MG63 (cell line): Measurements from ENCODE around the gene PROM1. TPM values are rescaled to one million over a fixed set of nuclear protein-coding genes. Genes with fewer than 3 reads are reported as not detected.

Source experiments
- DNase-seq: peaks from one replicate; pipeline ENCODE4 v3.0.0-alpha.2; 2020
- H3K27me3 ChIP-seq: fragments of 250-450 bp; sonication (Bioruptor Pico); 2 replicates; pipeline ENCODE4 v1.5.1; 2020; ENCODE audit warnings: mild to moderate bottlenecking, moderate library complexity
- H3K36me3 ChIP-seq: fragments of 250-450 bp; sonication (Bioruptor Pico); 2 replicates; pipeline ENCODE4 v1.5.1; 2020; ENCODE audit warnings: mild to moderate bottlenecking, moderate library complexity
- H3K4me3 ChIP-seq: fragments of 250-450 bp; sonication (Bioruptor Pico); 2 replicates; pipeline ENCODE4 v1.5.1; 2020; ENCODE audit warnings: mild to moderate bottlenecking, moderate library complexity
- H3K9me3 ChIP-seq: fragments of 250-450 bp; sonication (Bioruptor Pico); 2 replicates; pipeline ENCODE4 v1.5.1; 2020; ENCODE audit warnings: mild to moderate bottlenecking, moderate library complexity
- total RNA-seq: library from RNA; depleted of rRNA; stranded (reverse); fragments of >200 nt; shearing (Covaris generic); gene quantifications from 2 replicates; pipeline ENCODE4 v1.2.3, GENCODE V29; 2014; ENCODE audit warnings: low replicate concordance

PROM1 gene
- total RNA-seq, 1 experiment from 2014 or later, result not detected

GRCh38 chr4:16116019-16116418 lies 32.2 kb upstream of the PROM1 start:
- no peaks in the 10 kb centered on the region for H3K27me3 ChIP-seq
- no peaks in the 10 kb centered on the region for H3K9me3 ChIP-seq

GRCh38 chr4:16114546-16114945 lies 30.7 kb upstream of the PROM1 start:
- Histone ChIP-seq H3K9me3 (no peaks in the 10 kb centered on the region), H3K4me3 (no peak overlapping the region), H3K36me3 (no peaks in the 10 kb centered on the region), H3K27me3 (no peaks in the 10 kb centered on the region)
- no peak for DNase-seq

More at GRCh38 chr4:16116019-16116418, 32.2 kb upstream of the PROM1 start:
- H3K4me3 ChIP-seq, result no peak overlapping the region
- no peaks in the 10 kb centered on the region for H3K36me3 ChIP-seq
- DNase-seq, result no peak

- Histone ChIP-seq H3K9me3 (no peaks in the 10 kb centered on the region), H3K4me3 (no peak overlapping the region), H3K27me3 (no peaks in the 10 kb centered on the region), H3K36me3 (no peaks in the 10 kb centered on the region)
- DNase-seq, result no peak
Measured at GRCh38 chr4:16113741-16114140, 29.9 kb upstream of the PROM1 start.

- no peak for DNase-seq
- no peaks in the 10 kb centered on the region for H3K9me3 ChIP-seq
- H3K4me3 ChIP-seq, result no peak overlapping the region
- no peaks in the 10 kb centered on the region for H3K27me3 ChIP-seq
- H3K36me3 ChIP-seq, result no peaks in the 10 kb centered on the region
Measured at GRCh38 chr4:16111533-16111932, 27.7 kb upstream of the PROM1 start.

- Histone ChIP-seq H3K36me3 (no peaks in the 10 kb centered on the region), H3K9me3 (no peaks in the 10 kb centered on the region), H3K27me3 (no peaks in the 10 kb centered on the region)
Measured at GRCh38 chr4:16110661-16111290, 27.0 kb upstream of the PROM1 start.

GRCh38 chr4:16110199-16110598 lies 26.4 kb upstream of the PROM1 start:
- Histone ChIP-seq H3K4me3 (no peak overlapping the region), H3K27me3 (no peaks in the 10 kb centered on the region), H3K36me3 (no peaks in the 10 kb centered on the region), H3K9me3 (no peaks in the 10 kb centered on the region)
- DNase-seq, result no peak

More at GRCh38 chr4:16110661-16111290, 27.0 kb upstream of the PROM1 start:
- H3K4me3 ChIP-seq, result no peak overlapping the region
- no peak for DNase-seq

- no peaks in the 10 kb centered on the region for H3K9me3 ChIP-seq
- no peaks in the 10 kb centered on the region for H3K36me3 ChIP-seq
- no peaks in the 10 kb centered on the region for H3K27me3 ChIP-seq
- H3K4me3 ChIP-seq, result no peak overlapping the region
- DNase-seq, result no peak
Measured at GRCh38 chr4:16109256-16109655, 25.4 kb upstream of the PROM1 start.

GRCh38 chr4:16106956-16107355 lies 23.1 kb upstream of the PROM1 start:
- Histone ChIP-seq H3K36me3 (no peaks in the 10 kb centered on the region), H3K4me3 (no peak overlapping the region), H3K27me3 (no peaks in the 10 kb centered on the region; the same call in 1 of the 2 replicates), H3K9me3 (no peaks in the 10 kb centered on the region)
- no peak for DNase-seq

- Histone ChIP-seq H3K36me3 (no peaks in the 10 kb centered on the region), H3K4me3 (no peak overlapping the region), H3K9me3 (no peaks in the 10 kb centered on the region), H3K27me3 (no peaks in the 10 kb centered on the region; the same call in 1 of the 2 replicates)
- no peak for DNase-seq
Measured at GRCh38 chr4:16104520-16104919, 20.7 kb upstream of the PROM1 start.

GRCh38 chr4:16102356-16102755 lies 18.5 kb upstream of the PROM1 start:
- no peak for DNase-seq
- Histone ChIP-seq H3K36me3 (no peaks in the 10 kb centered on the region), H3K4me3 (no peak overlapping the region), H3K9me3 (no peaks in the 10 kb centered on the region), H3K27me3 (peaks cover 13% of the 10 kb centered on the region)

GRCh38 chr4:16100833-16101232 lies 17.0 kb upstream of the PROM1 start:
- Histone ChIP-seq H3K36me3 (no peaks in the 10 kb centered on the region), H3K4me3 (no peak overlapping the region), H3K27me3 (peaks cover 13% of the 10 kb centered on the region), H3K9me3 (no peaks in the 10 kb centered on the region)
- DNase-seq, result no peak

- Histone ChIP-seq H3K4me3 (no peak overlapping the region), H3K9me3 (no peaks in the 10 kb centered on the region), H3K36me3 (no peaks in the 10 kb centered on the region), H3K27me3 (peaks cover 15% of the 10 kb centered on the region)
- no peak for DNase-seq
Measured at GRCh38 chr4:16092682-16093319, 9.0 kb upstream of the PROM1 start.

- Histone ChIP-seq H3K27me3 (peaks cover 15% of the 10 kb centered on the region), H3K36me3 (no peaks in the 10 kb centered on the region), H3K9me3 (no peaks in the 10 kb centered on the region), H3K4me3 (no peak overlapping the region)
- no peak for DNase-seq
Measured at GRCh38 chr4:16090096-16090705, 6.4 kb upstream of the PROM1 start.

- Histone ChIP-seq H3K9me3 (no peaks in the 10 kb centered on the region), H3K27me3 (peaks cover 25% of the 10 kb centered on the region), H3K36me3 (no peaks in the 10 kb centered on the region), H3K4me3 (no peak overlapping the region)
- DNase-seq, result no peak
Measured at GRCh38 chr4:16089156-16089555, 5.3 kb upstream of the PROM1 start.

GRCh38 chr4:16088601-16089000 lies 4.8 kb upstream of the PROM1 start:
- no peak overlapping the region for H3K4me3 ChIP-seq
- H3K9me3 ChIP-seq, result no peaks in the 10 kb centered on the region
- H3K36me3 ChIP-seq, result no peaks in the 10 kb centered on the region
- H3K27me3 ChIP-seq, result peaks cover 31% of the 10 kb centered on the region
- no peak for DNase-seq

GRCh38 chr4:16085822-16086221 lies 2.0 kb upstream of the PROM1 start:
- no peak for DNase-seq
- H3K27me3 ChIP-seq, result peaks cover 46% of the 10 kb centered on the region
- H3K9me3 ChIP-seq, result no peaks in the 10 kb centered on the region
- H3K36me3 ChIP-seq, result no peaks in the 10 kb centered on the region
- H3K4me3 ChIP-seq, result no peak overlapping the region

- peaks cover 36% of the 10 kb centered on the region for H3K27me3 ChIP-seq
- no peaks in the 10 kb centered on the region for H3K9me3 ChIP-seq
- DNase-seq, result peak; percentile 31
- peak overlapping the region; percentile 25 for H3K4me3 ChIP-seq
- no peaks in the 10 kb centered on the region for H3K36me3 ChIP-seq
Measured at GRCh38 chr4:16082426-16083240, 1.2 kb downstream of the PROM1 start.
